GM19025 (cell line): ENCODE results near the gene CCDC182.

Source experiments
- ATAC-seq: cut with Tn5 transposase; IDR thresholded peaks from one replicate; pipeline ENCODE4 v1.9.1; 2021; ENCODE audit warnings: mild to moderate bottlenecking, low read depth, moderate library complexity; ENCODE audit not compliant: unreplicated experiment

Gene CCDC182

DNA sequence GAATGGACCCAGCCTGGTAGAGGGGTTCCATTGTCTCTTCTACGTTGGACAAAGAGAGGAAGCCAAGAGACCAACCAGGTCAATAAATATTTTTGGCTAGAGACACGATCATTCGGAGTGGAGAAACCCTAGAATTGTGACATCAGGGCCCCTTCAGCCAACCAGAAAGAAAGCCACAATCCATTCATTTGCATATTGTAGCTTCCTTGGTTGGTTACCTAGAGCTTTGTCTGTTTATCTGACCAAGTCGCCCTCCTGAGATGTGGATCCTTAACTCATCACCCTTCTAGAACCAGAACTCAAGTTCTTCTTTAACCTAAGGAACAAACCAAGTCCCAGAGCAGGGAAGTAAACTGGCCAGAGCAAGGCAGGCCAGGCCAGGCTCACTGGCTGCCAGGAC is at the start of gene CCDC182:
Gene CCDC182 (minus strand): TSS at position 58 of the 400 bp plus-strand sequence. CDS start 27 bp downstream, at position 31.
- ATAC-seq: no peak

DNA sequence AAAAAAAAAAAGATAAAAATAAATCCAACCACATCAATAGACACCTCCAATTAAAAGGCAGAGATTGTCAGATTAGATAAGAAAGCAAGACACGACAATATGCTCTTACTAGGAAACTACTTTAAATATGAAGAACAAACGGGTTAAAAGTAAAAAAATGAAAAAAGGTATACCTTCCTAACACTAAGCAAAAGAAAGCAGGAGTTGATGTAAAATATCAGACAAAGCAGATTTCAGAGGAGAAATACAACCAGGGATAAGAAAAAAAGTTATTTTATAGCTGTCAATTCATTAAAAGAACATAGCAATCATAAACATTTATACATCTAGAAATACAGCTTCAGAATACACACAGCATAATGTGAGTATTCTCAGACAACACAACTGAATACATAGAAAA is 49.7 kb upstream of the CCDC182 start:
- ATAC-seq: no peak

DNA sequence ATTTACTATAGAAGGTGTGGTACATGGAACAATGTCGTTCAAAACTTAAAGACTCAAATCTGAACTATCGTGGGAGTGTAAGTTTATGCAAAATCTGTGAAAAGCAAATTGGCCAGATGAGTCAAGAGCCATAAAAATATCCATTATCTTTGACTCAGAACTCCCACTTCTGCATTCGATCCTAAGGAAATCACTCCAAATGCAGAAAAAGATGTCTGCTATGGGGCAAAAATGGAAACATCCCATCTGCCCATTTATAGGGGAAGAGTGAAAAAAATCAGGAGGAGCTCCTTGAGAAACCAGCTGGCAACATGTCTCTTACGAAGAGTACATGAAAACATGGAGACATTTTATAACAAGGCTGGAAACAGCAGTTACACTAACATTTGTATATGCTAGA is 43.6 kb upstream of the CCDC182 start:
- ATAC-seq: no peak

DNA sequence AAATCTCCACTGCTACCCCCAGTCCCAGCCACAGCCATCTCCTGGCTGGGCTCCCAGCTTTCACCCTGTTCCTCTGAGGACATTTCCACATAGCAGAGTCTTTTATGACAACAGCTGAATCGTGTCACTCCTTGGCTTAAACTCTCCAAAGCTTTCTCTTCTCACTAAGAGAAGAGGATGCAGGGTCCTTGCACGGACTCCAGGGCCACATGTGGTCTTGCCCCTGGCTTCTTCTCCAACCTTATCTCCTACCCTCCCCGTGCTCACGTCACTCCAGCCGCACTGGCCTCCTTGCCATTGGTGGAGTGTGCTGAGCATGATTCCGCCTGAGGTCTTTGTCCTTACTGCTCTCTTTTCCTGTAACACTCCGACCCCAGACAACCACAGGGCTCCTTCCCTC is 39.9 kb upstream of the CCDC182 start:
- no peak for ATAC-seq

DNA sequence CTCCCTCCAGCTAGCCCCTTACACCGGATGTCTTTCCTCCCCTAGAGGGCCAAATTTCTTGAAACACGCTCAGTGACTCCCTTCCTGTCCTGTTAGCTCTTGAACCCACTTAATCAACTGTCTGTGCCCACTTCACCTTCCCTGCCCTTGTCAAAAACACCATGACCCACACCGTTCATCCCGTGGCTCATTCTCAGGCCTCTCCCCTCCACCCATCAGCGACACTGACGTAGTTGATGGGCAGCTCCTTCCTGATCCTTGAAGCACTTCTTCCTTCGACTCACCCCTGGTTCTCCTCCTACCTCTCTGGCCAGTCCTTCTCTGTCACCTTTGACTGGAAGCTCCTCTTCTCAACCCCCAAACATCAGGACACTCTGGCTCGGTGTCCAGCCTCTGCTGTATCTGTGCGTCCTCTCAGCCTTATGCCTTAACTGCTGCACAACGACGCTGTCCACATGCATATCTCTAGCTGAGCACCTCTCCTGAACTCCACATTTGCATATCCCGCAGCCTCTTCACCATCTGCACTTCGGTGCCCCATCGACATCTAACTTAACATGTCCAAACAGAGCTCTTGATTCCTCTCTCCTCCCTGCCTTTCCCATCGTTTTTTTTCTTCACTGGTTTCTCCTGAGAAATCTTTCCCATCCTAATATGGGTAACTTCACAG is 39.3 kb upstream of the CCDC182 start:
- no peak for ATAC-seq

DNA sequence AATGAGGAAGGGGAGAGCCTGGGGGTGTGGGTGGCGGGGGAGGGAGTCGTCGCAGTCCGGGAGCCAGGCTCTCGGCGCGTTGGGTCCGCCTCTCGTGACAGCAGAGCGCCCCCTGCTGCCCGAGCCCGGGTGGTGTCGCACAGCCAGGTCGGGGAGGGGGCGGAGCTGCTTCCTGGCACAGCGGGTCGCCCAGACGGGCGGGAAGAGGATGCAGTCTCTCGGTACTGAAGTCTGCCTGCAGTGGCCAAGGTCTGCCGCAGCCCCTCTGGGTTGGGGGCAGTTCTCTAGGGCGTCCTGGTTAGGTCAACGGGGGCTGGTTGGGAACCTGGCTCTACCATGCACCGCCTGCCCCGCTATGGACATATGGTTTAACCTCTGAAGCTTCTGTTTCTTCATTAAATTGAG is 38.2 kb upstream of the CCDC182 start:
- no peak for ATAC-seq

DNA sequence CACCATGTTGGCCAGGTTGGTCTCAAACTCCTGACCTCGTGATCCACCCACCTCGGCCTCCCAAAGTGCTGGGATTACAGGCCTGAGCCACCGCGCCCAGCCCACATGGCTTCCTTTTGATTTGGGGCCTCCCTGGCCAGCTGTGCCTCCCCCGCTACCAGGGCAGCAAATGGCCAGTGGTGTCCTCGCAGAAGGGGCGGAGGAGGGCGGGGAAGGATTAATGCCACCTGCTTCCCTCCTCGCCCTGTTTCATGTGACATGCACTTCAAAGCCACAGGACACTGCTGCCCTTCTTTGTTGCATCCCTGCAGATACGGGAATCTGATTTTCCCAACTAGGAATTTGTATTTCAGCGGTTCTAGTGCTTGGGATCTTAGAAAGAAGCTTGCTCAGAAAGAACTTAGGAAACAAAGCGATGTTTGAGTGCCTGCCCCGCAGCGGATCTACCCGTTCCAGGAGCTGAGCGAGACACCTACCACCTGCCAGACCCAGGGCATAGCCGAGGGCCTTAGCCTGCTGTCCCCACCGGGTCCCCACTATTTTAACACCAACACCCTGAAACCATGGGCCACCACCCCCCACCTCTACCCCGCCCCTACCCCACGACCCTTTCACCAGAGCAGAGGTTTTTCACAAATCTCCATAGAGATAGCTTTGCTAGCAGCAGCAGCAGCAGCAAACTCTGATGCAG is 37.7 kb upstream of the CCDC182 start:
- no peak for ATAC-seq

DNA sequence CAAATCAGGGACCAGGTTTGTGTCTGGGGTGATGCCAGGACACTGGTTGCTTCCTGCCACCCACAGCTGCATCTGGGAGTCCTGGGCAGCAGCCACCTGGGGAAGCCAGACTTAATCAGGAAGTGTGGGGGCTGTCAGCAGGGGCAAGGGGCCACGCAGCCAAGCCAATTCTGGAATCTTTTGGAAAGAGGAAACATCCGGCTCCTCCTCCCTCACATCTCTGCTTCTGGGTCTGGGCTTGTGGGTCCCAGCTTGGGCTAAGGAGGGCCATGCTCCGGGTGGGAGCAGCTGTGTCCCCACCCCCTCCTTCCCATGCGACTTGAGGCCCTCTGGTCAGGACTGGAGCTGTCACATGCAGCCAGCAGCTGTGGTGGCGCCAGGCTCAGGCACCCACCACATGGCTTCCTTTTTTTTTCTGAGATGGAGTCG is 37.0 kb upstream of the CCDC182 start:
- ATAC-seq: no peak

DNA sequence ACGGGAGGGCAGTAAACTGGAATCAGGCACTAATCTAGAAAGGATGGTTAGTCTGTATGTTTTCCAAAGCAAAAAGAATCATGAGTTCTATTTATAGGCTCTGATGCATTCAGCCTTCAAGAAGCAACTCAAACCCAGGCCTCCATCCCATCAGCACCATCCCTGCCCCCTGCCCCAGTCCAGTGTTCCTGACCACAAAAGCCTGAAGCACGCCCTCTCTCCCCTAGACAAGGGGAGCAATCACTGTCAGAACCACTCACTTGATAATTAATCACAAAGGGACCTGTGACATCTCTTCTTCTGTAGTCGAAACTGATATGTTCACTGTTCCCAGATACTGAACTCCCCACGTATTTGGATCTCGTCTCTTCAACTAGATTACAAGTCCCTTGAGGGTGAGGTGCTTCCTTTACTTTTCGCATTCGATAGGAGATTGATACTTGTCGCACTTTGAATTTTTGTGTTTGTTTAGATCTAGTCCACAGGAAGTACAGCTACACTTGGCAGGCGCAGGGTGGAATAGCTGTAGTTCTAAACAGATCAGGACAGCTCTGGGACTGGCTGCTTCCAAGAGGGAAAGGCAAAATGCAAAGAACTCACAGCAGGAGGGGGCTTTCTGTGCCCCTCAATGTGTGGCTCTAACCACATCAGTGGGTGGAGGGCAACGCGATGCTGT is 36.4 kb upstream of the CCDC182 start:
- no peak for ATAC-seq

DNA sequence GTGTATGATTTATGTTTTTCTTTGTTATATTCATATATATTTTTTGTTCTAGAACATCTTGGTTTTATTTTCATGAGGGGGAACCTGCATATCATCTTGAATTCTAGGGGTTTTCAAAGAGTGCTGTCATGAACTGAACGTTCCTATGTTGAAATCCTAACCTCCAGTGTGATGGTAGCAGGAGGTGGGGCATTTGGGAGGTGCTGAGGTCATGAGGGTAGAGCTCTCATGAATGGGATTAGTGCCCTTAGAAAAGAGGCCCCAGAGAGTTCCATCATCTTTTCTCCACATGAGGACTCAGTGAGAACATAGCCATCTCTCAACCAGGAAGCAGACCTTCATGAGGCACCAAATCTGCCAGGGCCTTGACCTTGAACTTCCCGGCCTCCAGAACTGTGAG is 34.6 kb upstream of the CCDC182 start:
- ATAC-seq: no peak

DNA sequence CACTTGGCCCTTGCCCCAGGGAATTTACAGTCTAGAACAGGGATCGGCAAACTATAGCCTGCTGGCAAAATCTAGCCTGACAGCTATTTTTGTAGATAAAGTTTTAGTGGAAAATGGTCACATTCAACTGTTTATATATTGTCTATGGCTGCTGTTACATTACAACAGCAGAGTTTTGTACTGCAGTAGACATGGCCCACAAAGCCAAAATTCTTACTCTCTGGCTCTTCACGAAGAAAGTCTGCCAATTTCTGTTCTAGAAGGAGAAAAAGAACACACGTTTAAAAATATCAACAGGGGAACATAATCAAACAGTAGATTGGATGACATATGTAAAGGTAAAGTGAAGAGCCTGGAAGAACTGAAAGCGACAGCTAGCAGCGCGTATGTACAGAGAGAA is 33.2 kb upstream of the CCDC182 start:
- ATAC-seq: no peak

DNA sequence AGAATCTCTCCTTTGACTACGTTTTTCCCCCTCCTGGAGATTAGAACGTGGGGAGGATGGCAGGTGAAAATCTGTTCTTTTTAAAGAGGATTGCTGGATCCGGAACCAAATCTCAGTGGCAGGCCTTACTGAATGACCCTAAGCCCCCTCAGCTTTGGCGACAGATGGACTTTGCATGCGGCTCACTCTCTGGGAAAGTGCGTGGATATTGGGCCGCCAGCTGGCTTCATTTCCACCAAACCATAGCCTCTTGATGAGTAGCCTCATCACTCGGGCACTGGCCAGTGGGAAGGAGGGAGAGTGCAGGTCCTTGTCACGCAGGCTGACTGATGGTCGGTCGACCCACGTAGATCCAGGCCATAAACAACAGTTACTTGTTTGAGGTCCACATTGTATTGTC is 31.3 kb upstream of the CCDC182 start:
- no peak for ATAC-seq

DNA sequence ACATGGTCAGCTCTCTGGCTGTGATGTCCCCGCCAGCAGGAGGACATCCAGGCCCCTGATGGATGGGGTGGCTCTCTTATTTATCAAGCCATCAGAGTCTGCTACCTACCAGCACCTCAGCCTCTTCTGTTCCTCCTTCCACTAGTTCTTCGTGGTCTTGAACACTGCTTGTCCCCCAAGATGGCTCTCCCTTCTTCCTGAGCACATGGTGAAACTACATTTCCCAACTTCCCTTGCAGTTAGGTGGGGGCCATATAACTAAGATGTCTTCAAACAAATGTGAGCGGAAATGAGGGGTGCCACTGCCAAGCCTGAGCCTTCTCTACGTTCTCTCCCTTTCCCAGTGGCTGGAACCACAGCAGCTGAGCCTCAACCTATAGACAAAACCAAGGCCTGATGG is 29.8 kb upstream of the CCDC182 start:
- no peak for ATAC-seq

DNA sequence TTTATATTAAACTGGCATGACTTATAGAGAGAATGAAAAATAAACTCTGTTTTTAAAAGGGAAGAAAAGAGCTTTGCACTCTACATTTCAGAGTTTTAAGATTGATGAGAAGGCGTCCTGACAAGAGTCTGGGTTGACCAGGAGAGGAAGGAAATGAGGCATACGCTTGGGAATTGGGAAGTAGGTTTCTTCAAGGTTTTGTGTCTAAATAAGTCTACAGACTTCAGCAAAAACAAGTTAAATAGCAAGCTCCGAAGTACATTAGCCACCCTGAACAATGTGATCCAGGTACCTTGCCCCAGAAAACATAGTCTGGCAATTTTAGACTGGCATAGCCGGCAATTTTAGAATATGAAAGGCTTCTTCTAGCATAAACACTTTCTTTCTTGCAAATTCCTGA is 28.5 kb upstream of the CCDC182 start:
- no peak for ATAC-seq

DNA sequence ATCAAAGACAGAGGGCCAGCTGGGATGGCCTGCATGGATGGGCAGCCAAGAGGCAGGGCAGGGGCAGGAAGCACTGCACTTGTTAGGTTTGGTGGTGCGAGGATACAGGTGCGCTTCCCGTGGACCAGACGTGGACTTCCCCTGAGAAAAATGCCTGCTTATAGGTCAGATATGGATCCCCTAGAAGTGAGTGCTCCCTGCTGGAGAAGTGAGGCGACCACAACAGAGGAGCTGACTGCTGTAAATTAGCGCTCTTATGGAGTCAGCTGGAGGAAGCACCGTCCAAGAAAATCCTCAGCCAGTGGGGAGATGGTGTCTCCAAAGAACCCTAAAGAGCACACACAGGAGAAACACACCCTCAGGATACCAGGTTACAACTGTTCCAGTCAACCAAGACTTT is 27.7 kb upstream of the CCDC182 start:
- no peak for ATAC-seq

DNA sequence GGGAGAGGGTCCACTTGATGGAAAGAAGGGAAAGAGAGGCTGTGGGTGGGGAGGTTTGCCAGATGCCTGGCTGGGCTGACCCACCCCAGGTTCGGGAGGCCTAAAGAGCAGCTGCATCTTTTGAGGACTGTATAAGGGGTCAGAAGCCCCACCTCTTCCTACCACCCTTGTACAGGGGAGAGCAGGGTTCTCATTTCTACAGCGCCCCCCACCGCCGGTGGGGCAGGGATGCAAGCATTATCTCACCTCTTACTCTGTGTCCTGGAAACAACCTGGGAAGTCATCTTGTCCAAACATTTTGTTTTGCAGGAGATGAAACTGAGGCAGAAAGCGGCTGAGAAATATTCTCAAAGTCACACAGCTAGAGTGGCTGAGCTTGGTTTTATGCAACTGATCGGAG is 22.5 kb upstream of the CCDC182 start:
- no peak for ATAC-seq

DNA sequence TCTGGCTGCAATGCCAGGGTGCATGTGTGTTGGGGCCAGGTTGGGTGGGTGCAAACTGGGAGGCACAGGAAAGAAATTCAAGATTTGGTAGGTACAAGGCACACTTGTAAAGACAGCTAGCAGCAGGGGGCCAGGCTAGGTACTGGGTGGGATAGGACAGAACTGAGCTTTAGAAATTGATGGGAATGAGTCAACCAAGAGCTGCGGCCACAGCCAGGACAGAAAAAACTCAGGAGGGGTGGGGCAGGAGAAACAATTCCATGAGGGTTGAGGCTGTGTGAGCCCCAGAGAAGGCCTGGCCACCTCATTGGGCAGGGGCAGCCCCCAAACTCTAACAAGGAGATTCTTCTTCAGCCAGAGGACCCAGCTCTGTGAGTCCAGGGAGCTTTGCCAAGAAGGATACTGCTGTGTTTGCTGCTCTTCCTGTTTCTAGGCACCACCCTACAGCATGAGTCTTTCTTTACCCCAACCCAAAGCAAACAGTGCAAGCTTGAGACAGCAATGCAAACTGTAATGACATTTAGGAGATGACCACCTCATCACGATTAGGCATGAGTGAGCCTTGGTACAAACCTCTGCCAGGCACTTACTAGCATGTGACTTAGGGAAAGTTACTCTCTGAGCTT is 21.3 kb upstream of the CCDC182 start:
- ATAC-seq: no peak

DNA sequence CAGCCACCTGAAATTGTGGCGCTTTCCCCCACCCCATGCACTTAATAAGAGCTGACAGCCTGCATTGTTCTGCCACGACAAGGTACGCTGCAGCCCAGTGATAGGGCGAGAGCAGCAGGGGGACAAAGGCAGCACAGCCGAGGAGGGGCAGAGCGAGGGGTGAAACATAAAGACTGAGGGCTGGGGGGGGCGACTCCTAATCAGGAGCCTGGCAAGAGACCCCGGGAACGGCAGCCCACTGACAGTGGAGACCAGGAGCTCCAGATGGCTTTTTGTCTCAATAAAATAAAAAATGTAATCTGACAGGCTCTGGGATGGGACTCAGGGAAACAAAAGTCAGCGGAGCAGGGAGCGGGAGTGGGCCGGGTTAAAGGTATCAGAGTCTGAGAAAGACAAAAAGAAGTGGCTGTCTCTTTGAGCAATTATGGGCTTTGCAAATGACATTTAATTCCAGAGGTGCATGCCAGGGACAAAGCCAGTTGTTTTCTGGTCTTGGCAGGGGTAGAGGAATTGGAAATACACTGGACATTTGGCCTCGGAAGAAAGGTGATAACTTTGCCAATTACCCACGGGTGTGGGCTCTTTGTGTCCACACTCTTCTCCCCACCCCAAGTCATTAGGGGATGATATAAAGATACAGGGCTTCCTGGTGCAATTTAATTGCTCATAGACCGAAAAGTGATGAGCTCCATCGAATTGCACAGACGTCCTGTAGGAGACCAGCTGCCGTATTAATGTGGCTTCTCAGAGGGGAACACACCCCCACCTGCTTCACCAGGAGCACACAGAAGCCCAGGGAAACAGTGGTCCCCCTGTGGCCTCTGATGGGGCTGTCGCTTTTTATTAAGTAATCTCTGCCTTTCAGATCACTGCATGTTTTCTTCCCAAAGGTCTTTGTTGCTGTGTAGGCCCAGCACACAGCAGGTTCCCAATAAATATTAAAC is 17.6 kb upstream of the CCDC182 start:
- ATAC-seq: no peak

DNA sequence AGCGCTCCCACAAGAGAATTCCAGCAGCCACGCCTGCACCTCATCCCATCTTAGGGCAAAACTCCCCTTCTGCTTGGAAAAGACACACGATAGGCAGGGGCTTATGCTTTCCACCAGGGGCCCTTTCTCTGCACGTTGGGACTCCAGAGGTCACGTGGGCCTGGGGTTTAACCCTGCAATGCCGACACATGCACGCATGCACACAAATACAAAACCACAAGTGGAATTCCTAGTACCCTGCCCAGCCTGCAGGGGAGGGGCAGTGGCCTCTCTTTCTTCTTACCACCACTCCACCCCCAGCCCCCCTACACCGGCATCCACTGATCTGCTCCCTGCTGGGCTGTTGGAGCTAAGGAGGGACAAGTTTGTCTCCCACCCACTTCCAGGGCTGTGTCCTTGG is 16.8 kb upstream of the CCDC182 start:
- ATAC-seq: no peak

DNA sequence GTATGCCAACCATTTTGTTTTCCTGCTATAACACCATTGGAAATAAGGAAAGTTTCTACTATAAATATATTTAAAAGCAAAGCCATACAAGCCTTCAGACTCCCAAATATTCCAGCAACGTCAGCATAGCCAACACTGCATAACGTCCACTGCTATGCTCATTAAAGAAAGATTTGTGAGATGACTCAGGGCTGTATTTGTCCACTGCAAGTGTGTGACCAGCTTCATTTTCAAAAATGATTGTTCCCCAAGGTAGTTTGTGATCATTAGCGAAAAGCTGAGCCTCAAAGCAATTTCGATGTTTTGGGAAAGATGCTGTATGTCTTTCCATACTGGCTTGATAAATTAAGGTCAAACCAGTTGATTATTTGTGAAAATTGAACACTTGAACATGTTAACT is 14.9 kb upstream of the CCDC182 start:
- no peak for ATAC-seq
